Left kidney (tissue), 2 donors: ENCODE measurements around the gene DYNLT2. TPM values are rescaled to one million over a fixed set of nuclear protein-coding genes. Genes with fewer than 3 reads are reported as not detected.
"Not testable (repeated sequence)": the region's sequence is repeated elsewhere in the genome, so short reads cannot be mapped to it uniquely, and the experiment has no call there.

Experiments used
- DNase-seq: peaks from one replicate; pipeline ENCODE4 v3.0.0-alpha.2; 2013
- polyA plus RNA-seq: library from polyadenylated mRNA; unstranded; fragments of 120-200 nt; gene quantifications from one replicate; pipeline ENCODE4 v1.2.1, GENCODE V29; 2013; ENCODE audit not compliant: insufficient read length

DYNLT2 gene
- polyA plus RNA-seq, 1 donor: 8.5 TPM

- no peak for DNase-seq
These were observed 33.5 kb upstream of the DYNLT2 start for GRCh38 chr6:169784821-169785340.

GRCh38 chr6:169783971-169784820, 32.8 kb upstream of the DYNLT2 start:
- no peak for DNase-seq

- no peak for DNase-seq
These were observed 32.0 kb upstream of the DYNLT2 start for GRCh38 chr6:169783401-169783800.

GRCh38 chr6:169782966-169783365, 31.6 kb upstream of the DYNLT2 start:
- DNase-seq: no peak

- no peak for DNase-seq
These were observed 29.3 kb upstream of the DYNLT2 start for GRCh38 chr6:169780571-169781091.

GRCh38 chr6:169779896-169780295, 28.5 kb upstream of the DYNLT2 start:
- DNase-seq: no peak

- no peak for DNase-seq
These were observed 27.9 kb upstream of the DYNLT2 start for GRCh38 chr6:169779092-169779815.

GRCh38 chr6:169778646-169779045, 27.3 kb upstream of the DYNLT2 start:
- no peak for DNase-seq

GRCh38 chr6:169777896-169778295, 26.5 kb upstream of the DYNLT2 start:
- no peak for DNase-seq

- no peak for DNase-seq
These were observed 25.0 kb upstream of the DYNLT2 start for GRCh38 chr6:169776379-169776778.

- DNase-seq: no peak
These were observed 23.9 kb upstream of the DYNLT2 start for GRCh38 chr6:169775321-169775720.

- no peak for DNase-seq
These were observed 23.0 kb upstream of the DYNLT2 start for GRCh38 chr6:169774347-169774746.

- no peak for DNase-seq
These were observed 15.8 kb upstream of the DYNLT2 start for GRCh38 chr6:169766921-169767736.

- peak; percentile 22 for DNase-seq
These were observed 14.9 kb upstream of the DYNLT2 start for GRCh38 chr6:169766232-169766631.

GRCh38 chr6:169765789-169766188, 14.4 kb upstream of the DYNLT2 start:
- not testable (repeated sequence) for DNase-seq

- DNase-seq: peak; percentile 30
These were observed 12.5 kb upstream of the DYNLT2 start for GRCh38 chr6:169763881-169764280.

- DNase-seq: no peak
These were observed 11.9 kb upstream of the DYNLT2 start for GRCh38 chr6:169763308-169763707.

GRCh38 chr6:169755162-169755561, 3.8 kb upstream of the DYNLT2 start:
- no peak for DNase-seq

GRCh38 chr6:169752074-169752623, 777 bp upstream of the DYNLT2 start:
- peak; percentile 13 for DNase-seq

GRCh38 chr6:169746556-169746955, 4.8 kb downstream of the DYNLT2 start:
- DNase-seq: no peak

- DNase-seq: no peak
These were observed 6.0 kb downstream of the DYNLT2 start for GRCh38 chr6:169745405-169745804.

GRCh38 chr6:169741344-169741743, 10.0 kb downstream of the DYNLT2 start:
- DNase-seq: no peak
